HEK293 (cell line): ENCODE data around the gene C2orf74.
"Not testable (repeated sequence)": the region's sequence is repeated elsewhere in the genome, so short reads cannot be mapped to it uniquely, and the experiment has no call there.

ENCODE experiments used
- CTCF ChIA-PET: fragments of 350-600 bp; formaldehyde crosslinking; extraction: SDS; loops from one replicate; lab custom pipeline; 2021; ENCODE audit warnings: antibody characterized with exemption; lab: Yijun Ruan, JAX
- POLR2A ChIA-PET: fragments of 300-600 bp; formaldehyde crosslinking; extraction: SDS; loops from one replicate; lab custom pipeline; 2020; ENCODE audit warnings: antibody characterized with exemption, inconsistent platforms; lab: Yijun Ruan, JAX
- H3K27ac ChIP-seq: fragments of 200-500 bp; sonication (Bioruptor generic); 2 replicates; pipeline ENCODE4 v1.5.1; 2014; ENCODE audit warnings: low read depth, low read length, control low read depth, inconsistent platforms; ENCODE audit errors: extremely low read depth
- H3K36me3 ChIP-seq, 2 experiments: fragments of 200-500 bp in 1 of 2; sonication (Bioruptor generic) in 1 of 2; 1 replicate in 1 of 2; 2 replicates in 1 of 2; pipeline ENCODE4 v1.5.1; 2014 to 2017; ENCODE audit warnings: inconsistent platforms in 2 of 2, low read length in 2 of 2; ENCODE audit not compliant: control insufficient read depth in 2 of 2, insufficient read depth in 1 of 2
- H3K4me1 ChIP-seq: fragments of 200-500 bp; sonication (Bioruptor generic); 2 replicates; pipeline ENCODE4 v1.5.1; 2014; ENCODE audit warnings: mild to moderate bottlenecking, low read length, inconsistent platforms; ENCODE audit not compliant: control insufficient read depth, insufficient read depth
- H3K4me3 ChIP-seq: 2 replicates; pipeline ENCODE4 v1.5.1; 2011; ENCODE audit warnings: low read depth, mild to moderate bottlenecking, control low read depth, low read length, moderate library complexity
- H3K9me3 ChIP-seq: fragments of 200-500 bp; sonication (Bioruptor generic); 2 replicates; pipeline ENCODE4 v1.5.1; 2014; ENCODE audit warnings: low read depth, low read length, inconsistent platforms; ENCODE audit not compliant: control insufficient read depth, insufficient read depth
- MYNN ChIP-seq: fragments of 450-650 bp; formaldehyde crosslinking; IDR thresholded peaks from 2 replicates; pipeline ENCODE4 v1.5.1; 2016; ENCODE audit warnings: missing biosample characterization, missing genetic modification characterization, borderline replicate concordance
- MZF1 ChIP-seq: fragments of 450-650 bp; formaldehyde crosslinking; IDR thresholded peaks from 2 replicates; pipeline ENCODE4 v1.5.1; 2017; ENCODE audit warnings: missing biosample characterization, missing genetic modification characterization, borderline replicate concordance
- ZEB2 ChIP-seq: fragments of 450-650 bp; formaldehyde crosslinking; IDR thresholded peaks from 2 replicates; pipeline ENCODE4 v1.5.1; 2016; ENCODE audit warnings: missing biosample characterization, missing genetic modification characterization
- ZNF121 ChIP-seq: fragments of 450-650 bp; formaldehyde crosslinking; IDR thresholded peaks from 2 replicates; pipeline ENCODE4 v1.5.1; 2016; ENCODE audit warnings: missing biosample characterization, missing genetic modification characterization
- ZNF132 ChIP-seq: fragments of 450-650 bp; formaldehyde crosslinking; IDR thresholded peaks from 2 replicates; pipeline ENCODE4 v1.5.1; 2017; ENCODE audit warnings: missing biosample characterization, missing genetic modification characterization, borderline replicate concordance
- ZNF138 ChIP-seq: fragments of 450-650 bp; formaldehyde crosslinking; IDR thresholded peaks from 2 replicates; pipeline ENCODE4 v1.5.1; 2016; ENCODE audit warnings: missing biosample characterization, missing genetic modification characterization, borderline replicate concordance
- ZNF155 ChIP-seq: fragments of 450-650 bp; formaldehyde crosslinking; IDR thresholded peaks from 2 replicates; pipeline ENCODE4 v1.5.1; 2016; ENCODE audit warnings: missing biosample characterization, missing genetic modification characterization
- ZNF292 ChIP-seq: fragments of 450-650 bp; formaldehyde crosslinking; IDR thresholded peaks from 2 replicates; pipeline ENCODE4 v1.5.1; 2016; ENCODE audit warnings: low read depth, missing biosample characterization, missing genetic modification characterization, borderline replicate concordance
- ZNF324 ChIP-seq: fragments of 450-650 bp; formaldehyde crosslinking; IDR thresholded peaks from 2 replicates; pipeline ENCODE4 v1.5.1; 2016; ENCODE audit warnings: missing biosample characterization, missing genetic modification characterization
- ZNF341 ChIP-seq: fragments of 450-650 bp; formaldehyde crosslinking; IDR thresholded peaks from 2 replicates; pipeline ENCODE4; 2016; ENCODE audit warnings: low read depth, missing biosample characterization, missing genetic modification characterization
- ZNF426 ChIP-seq: fragments of 450-650 bp; formaldehyde crosslinking; IDR thresholded peaks from 2 replicates; pipeline ENCODE4 v1.5.1; 2017; ENCODE audit warnings: missing biosample characterization, missing genetic modification characterization, mild to moderate bottlenecking, inconsistent platforms, moderate library complexity
- ZNF530 ChIP-seq: fragments of 450-650 bp; formaldehyde crosslinking; IDR thresholded peaks from 2 replicates; pipeline ENCODE4 v1.5.1; 2016; ENCODE audit warnings: low read depth, missing biosample characterization, missing genetic modification characterization
- ZNF549 ChIP-seq: fragments of 450-650 bp; IDR thresholded peaks from 2 replicates; pipeline ENCODE4 v1.5.1; 2018; ENCODE audit warnings: missing biosample characterization, missing genetic modification characterization, mild to moderate bottlenecking, inconsistent platforms, moderate library complexity
- ZNF555 ChIP-seq: fragments of 450-650 bp; formaldehyde crosslinking; conservative IDR thresholded peaks from 2 replicates; pipeline ENCODE4 v1.5.1; 2017; ENCODE audit warnings: missing biosample characterization, mild to moderate bottlenecking, missing genetic modification characterization, inconsistent platforms
- ZNF624 ChIP-seq: fragments of 450-650 bp; formaldehyde crosslinking; IDR thresholded peaks from 2 replicates; pipeline ENCODE4 v1.5.1; 2017; ENCODE audit warnings: missing biosample characterization, missing genetic modification characterization
- ZNF639 ChIP-seq: fragments of 450-650 bp; formaldehyde crosslinking; IDR thresholded peaks from 2 replicates; pipeline ENCODE4 v1.5.1; 2016; ENCODE audit warnings: missing biosample characterization, missing genetic modification characterization
- ZNF658 ChIP-seq: fragments of 450-650 bp; formaldehyde crosslinking; IDR thresholded peaks from 2 replicates; pipeline ENCODE4; 2016; ENCODE audit warnings: missing biosample characterization, missing genetic modification characterization
- TF ChIP-seq, protein P1 (sequence below): fragments of 450-650 bp; formaldehyde crosslinking; IDR thresholded peaks from 2 replicates; pipeline ENCODE4 v1.5.1; 2016; ENCODE audit warnings: missing biosample characterization, missing genetic modification characterization
- TF ChIP-seq, protein P2 (sequence below): fragments of 450-650 bp; formaldehyde crosslinking; IDR thresholded peaks from 2 replicates; pipeline ENCODE4 v1.5.1; 2016; ENCODE audit warnings: missing biosample characterization, missing genetic modification characterization, borderline replicate concordance
- TF ChIP-seq, protein P3 (sequence below): fragments of 450-650 bp; formaldehyde crosslinking; IDR thresholded peaks from 2 replicates; pipeline ENCODE4 v1.5.0; 2017; ENCODE audit warnings: missing biosample characterization, missing genetic modification characterization, borderline replicate concordance

The C2orf74 gene

DNA sequence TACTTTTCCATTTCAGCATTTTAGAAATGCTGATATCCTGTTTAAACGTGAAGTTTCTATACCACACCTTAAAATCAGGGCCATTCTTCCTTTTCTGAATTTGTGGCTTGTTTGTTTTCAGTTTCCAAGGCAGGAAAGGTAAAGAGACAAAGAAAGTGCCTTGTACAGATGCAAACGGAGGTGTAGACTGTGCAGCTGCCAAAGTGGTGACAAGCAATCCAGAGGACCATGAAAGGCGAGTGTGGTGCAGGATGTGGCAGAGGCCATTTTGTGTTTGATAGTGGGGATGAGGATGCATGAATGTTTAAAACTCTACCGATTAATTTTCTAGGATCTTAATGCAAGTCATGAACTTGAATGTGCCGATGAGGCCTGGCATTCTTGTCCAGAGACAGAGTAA is 733 bp downstream of the C2orf74 start:
- H3K27ac ChIP-seq: no peak overlapping the region
- POLR2A ChIA-PET: no interaction called here
- H3K9me3 ChIP-seq: no peaks in the 10 kb centered on the region
- CTCF ChIA-PET: no interaction called here
- H3K4me3 ChIP-seq: no peak overlapping the region
- no peak for TF ChIP-seq ZNF639 (tag by site-specific recombination)
- TF ChIP-seq, protein P1, sequence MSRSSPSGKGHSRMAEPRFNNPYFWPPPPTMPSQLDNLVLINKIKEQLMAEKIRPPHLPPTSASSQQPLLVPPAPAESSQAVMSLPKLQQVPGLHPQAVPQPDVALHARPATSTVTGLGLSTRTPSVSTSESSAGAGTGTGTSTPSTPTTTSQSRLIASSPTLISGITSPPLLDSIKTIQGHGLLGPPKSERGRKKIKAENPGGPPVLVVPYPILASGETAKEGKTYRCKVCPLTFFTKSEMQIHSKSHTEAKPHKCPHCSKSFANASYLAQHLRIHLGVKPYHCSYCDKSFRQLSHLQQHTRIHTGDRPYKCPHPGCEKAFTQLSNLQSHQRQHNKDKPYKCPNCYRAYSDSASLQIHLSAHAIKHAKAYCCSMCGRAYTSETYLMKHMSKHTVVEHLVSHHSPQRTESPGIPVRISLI (tag by site-specific recombination): no peak
- no peak for TF ChIP-seq ZEB2 (tag by site-specific recombination)
- TF ChIP-seq ZNF555: no peak
- TF ChIP-seq ZNF658 (tag by site-specific recombination): no peak
- TF ChIP-seq ZNF624: no peak
- TF ChIP-seq ZNF324 (tag by site-specific recombination): no peak
- no peak for TF ChIP-seq ZNF549
- TF ChIP-seq ZNF155 (tag by site-specific recombination): no peak
- TF ChIP-seq, protein P2, sequence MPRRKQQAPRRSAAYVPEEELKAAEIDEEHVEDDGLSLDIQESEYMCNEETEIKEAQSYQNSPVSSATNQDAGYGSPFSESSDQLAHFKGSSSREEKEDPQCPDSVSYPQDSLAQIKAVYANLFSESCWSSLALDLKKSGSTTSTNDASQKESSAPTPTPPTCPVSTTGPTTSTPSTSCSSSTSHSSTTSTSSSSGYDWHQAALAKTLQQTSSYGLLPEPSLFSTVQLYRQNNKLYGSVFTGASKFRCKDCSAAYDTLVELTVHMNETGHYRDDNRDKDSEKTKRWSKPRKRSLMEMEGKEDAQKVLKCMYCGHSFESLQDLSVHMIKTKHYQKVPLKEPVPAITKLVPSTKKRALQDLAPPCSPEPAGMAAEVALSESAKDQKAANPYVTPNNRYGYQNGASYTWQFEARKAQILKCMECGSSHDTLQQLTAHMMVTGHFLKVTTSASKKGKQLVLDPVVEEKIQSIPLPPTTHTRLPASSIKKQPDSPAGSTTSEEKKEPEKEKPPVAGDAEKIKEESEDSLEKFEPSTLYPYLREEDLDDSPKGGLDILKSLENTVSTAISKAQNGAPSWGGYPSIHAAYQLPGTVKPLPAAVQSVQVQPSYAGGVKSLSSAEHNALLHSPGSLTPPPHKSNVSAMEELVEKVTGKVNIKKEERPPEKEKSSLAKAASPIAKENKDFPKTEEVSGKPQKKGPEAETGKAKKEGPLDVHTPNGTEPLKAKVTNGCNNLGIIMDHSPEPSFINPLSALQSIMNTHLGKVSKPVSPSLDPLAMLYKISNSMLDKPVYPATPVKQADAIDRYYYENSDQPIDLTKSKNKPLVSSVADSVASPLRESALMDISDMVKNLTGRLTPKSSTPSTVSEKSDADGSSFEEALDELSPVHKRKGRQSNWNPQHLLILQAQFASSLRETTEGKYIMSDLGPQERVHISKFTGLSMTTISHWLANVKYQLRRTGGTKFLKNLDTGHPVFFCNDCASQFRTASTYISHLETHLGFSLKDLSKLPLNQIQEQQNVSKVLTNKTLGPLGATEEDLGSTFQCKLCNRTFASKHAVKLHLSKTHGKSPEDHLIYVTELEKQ (tag by site-specific recombination): no peak
- no peaks in the 10 kb centered on the region for H3K4me1 ChIP-seq
- H3K36me3 ChIP-seq: peaks cover 0 to 85% of the 10 kb centered on the region in 2 experiments; a peak in 2 of 3 replicates

- not testable (repeated sequence) for H3K4me3 ChIP-seq, H3K4me1 ChIP-seq, H3K9me3 ChIP-seq, H3K27ac ChIP-seq
- ChIA-PET CTCF (interaction anchor here (0.7 kb wide), 1 partner anchor 16 kb away, joined by 3 read pairs; no protein-coding TSS in a partner anchor), POLR2A (interaction anchor here (1.4 kb wide), 1 partner anchor 12 kb away, joined by 4 read pairs; no protein-coding TSS in a partner anchor)
- H3K36me3 ChIP-seq: peaks cover 0 to 68% of the 10 kb centered on the region in 2 experiments; a peak in 2 of 3 replicates
- TF ChIP-seq ZNF121 (tag by site-specific recombination): peak; percentile 33; the same call in 1 of the 2 replicates
Observed at GRCh38 chr2:61165082-61165481, 3.1 kb downstream of the C2orf74 start.

GRCh38 chr2:61165946-61166345 is 4.0 kb downstream of the C2orf74 start:
- no peak overlapping the region for H3K4me3 ChIP-seq
- POLR2A ChIA-PET: no interaction called here
- TF ChIP-seq ZNF292 (tag by site-specific recombination) (no peak), MZF1 (tag by site-specific recombination) (no peak), ZNF132 (tag by site-specific recombination) (no peak), ZNF639 (tag by site-specific recombination) (no peak), MYNN (no peak), ZNF138 (tag by site-specific recombination) (no peak), ZNF341 (no peak), ZNF530 (tag by site-specific recombination) (no peak), ZNF426 (tag by site-specific recombination) (no peak)
- TF ChIP-seq, protein P3, sequence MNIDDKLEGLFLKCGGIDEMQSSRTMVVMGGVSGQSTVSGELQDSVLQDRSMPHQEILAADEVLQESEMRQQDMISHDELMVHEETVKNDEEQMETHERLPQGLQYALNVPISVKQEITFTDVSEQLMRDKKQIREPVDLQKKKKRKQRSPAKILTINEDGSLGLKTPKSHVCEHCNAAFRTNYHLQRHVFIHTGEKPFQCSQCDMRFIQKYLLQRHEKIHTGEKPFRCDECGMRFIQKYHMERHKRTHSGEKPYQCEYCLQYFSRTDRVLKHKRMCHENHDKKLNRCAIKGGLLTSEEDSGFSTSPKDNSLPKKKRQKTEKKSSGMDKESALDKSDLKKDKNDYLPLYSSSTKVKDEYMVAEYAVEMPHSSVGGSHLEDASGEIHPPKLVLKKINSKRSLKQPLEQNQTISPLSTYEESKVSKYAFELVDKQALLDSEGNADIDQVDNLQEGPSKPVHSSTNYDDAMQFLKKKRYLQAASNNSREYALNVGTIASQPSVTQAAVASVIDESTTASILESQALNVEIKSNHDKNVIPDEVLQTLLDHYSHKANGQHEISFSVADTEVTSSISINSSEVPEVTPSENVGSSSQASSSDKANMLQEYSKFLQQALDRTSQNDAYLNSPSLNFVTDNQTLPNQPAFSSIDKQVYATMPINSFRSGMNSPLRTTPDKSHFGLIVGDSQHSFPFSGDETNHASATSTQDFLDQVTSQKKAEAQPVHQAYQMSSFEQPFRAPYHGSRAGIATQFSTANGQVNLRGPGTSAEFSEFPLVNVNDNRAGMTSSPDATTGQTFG (tag by site-specific recombination): no peak
- TF ChIP-seq, all 188 proteins: peak for 0
- CTCF ChIA-PET: no interaction called here
- no peak overlapping the region for H3K27ac ChIP-seq
- H3K36me3 ChIP-seq: peaks cover 0 to 63% of the 10 kb centered on the region in 2 experiments; a peak in 2 of 3 replicates
- no peaks in the 10 kb centered on the region for H3K4me1 ChIP-seq
- no peaks in the 10 kb centered on the region for H3K9me3 ChIP-seq
